Measurements from ENCODE around the gene IDI2.
A peak's percentile ranks its signal among the peaks of the same experiment; 100 is the strongest.

Gene IDI2

DNA sequence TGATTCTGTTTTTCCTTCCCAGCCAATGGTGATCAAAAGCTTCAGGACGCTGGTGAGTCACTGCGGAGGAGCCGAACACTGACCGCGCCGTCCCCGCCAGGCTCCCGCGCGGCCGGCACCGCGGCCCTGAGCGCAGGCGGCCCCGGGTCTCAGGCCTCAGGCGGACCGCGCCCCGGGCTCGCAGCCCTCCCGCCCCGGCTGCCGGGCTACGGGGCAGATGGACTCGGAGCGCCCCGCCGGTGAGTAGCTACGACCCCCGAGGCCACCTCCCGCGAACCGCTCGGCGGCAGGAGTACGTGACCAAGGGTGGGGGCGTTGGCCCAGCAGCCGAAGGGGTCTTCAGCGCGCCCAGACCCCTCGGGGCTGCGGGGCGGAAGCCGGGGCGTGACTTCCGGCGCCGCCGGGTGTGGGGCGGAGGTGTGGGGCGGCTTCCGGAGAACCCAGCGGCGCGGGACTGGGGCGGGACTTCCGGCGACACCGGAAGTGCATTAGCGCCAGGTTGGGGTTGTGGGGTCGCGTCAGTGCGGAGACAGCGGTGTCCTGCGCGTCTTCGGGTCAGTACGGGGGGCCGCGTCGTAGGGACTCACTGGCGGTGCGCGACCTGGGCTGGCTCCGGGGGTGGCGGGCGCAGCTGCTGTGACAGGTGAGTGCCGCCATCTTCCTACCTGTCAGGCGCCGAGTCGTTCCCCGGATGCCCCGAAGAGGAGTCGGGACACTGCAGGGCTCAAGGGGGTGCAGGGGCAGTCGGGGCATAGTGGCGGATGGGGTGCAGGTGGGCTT lies 30.9 kb upstream of the IDI2 start, which contains the start of gene WDR37:
WDR37 (plus strand) TSS at position 60 of the 780 bp plus-strand sequence. CDS start 15,771 bp downstream, outside the sequence.
- H2BK12ac ChIP-seq (ENCODE audit: low read length): no peak within 1 kb of the TSS
- no CpG with 5 or more reads among the region's 87 CpGs for WGBS (ENCODE audit: extremely low coverage, insufficient coverage, insufficient read length)
- peak within 1 kb of the TSS; percentile 97 for H3K18ac ChIP-seq (ENCODE audit: low read length)
- peak within 1 kb of the TSS; percentile 94 for H3K9ac ChIP-seq (ENCODE audit: low read length)
- H2BK5ac ChIP-seq (ENCODE audit: low read depth, low read length, poor library complexity): peak within 1 kb of the TSS; percentile 95
- peaks cover 2 to 10% of the 10 kb centered on the region in 2 experiments for H3K36me3 ChIP-seq (ENCODE audit: control insufficient read depth in 1 of 2, insufficient read depth in 2 of 2, low read length in 2 of 2)
- H4K91ac ChIP-seq (ENCODE audit: low read depth, low read length): peak within 1 kb of the TSS; percentile 93
- H2AK5ac ChIP-seq (ENCODE audit: low read length): peak within 1 kb of the TSS; percentile 66
- no peak within 1 kb of the TSS for H3K23ac ChIP-seq (ENCODE audit: low read length)
- peak within 1 kb of the TSS; percentile 82 for H3K4ac ChIP-seq (ENCODE audit: low read depth, low read length)
- H3K4me3 ChIP-seq (ENCODE audit: low read depth, low read length): peak within 1 kb of the TSS; percentile 100
- H3K14ac ChIP-seq (ENCODE audit: low read length): peak within 1 kb of the TSS; percentile 96
- H3K79me2 ChIP-seq (ENCODE audit: control insufficient read depth, insufficient read depth, low read length, poor library complexity): peaks cover 15% of the 10 kb centered on the region
- H4K8ac ChIP-seq (ENCODE audit: low read depth, low read length): peak within 1 kb of the TSS; percentile 92
- peaks cover 13% of the 10 kb centered on the region for H3K79me1 ChIP-seq (ENCODE audit: low read length)
- peak within 1 kb of the TSS; percentile 79 for H2BK120ac ChIP-seq (ENCODE audit: insufficient read depth, low read length, poor library complexity)
- H2AFZ ChIP-seq (ENCODE audit: insufficient read depth, low read length, poor library complexity): peak within 1 kb of the TSS; percentile 88
- peak; percentile 86 to 88 for DNase-seq
- peaks cover 3% of the 10 kb centered on the region in 2 experiments for H3K4me1 ChIP-seq (ENCODE audit: control insufficient read depth in 1 of 2, insufficient read depth in 2 of 2, low read length in 2 of 2)
- H3K9me3 ChIP-seq (ENCODE audit: insufficient read depth, low read depth, low read length): peaks cover 2% of the 10 kb centered on the region
- no peaks in the 10 kb centered on the region for H3K27me3 ChIP-seq (ENCODE audit: insufficient read depth, low read length)
- H3K4me2 ChIP-seq (ENCODE audit: low read length): peak within 1 kb of the TSS; percentile 82
- peak within 1 kb of the TSS; percentile 82 for H4K12ac ChIP-seq (ENCODE audit: low read depth, low read length)
- H3K27ac ChIP-seq (ENCODE audit: low read depth, low read length): peak within 1 kb of the TSS; percentile 86

DNA sequence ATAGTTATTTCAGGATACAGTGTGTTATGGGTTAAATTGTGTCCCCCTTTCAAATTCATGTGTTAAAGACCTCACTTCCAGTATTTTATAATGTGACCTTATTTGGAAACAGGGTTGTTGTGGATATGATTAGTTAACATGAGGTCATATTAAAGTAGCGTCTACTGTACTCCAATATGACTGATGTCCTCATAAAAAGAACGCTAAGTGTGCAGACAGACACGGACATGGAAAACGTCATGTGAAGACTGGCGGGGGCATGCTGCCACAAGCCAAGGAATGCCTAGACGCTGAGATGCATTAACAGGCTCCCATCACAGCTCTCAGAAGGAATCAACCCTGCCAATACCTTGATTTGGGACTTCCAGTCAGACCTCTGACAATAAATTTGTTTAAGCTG lies 29.0 kb upstream of the IDI2 start:
- Histone ChIP-seq H3K23ac (ENCODE audit: low read length) (no peak overlapping the region), H2AFZ (ENCODE audit: insufficient read depth, low read length, poor library complexity) (no peak overlapping the region), H3K27me3 (ENCODE audit: insufficient read depth, low read length) (no peaks in the 10 kb centered on the region), H3K79me2 (ENCODE audit: control insufficient read depth, insufficient read depth, low read length, poor library complexity) (peaks cover 17% of the 10 kb centered on the region), H4K91ac (ENCODE audit: low read depth, low read length) (no peak overlapping the region), H3K14ac (ENCODE audit: low read length) (no peak overlapping the region), H4K8ac (ENCODE audit: low read depth, low read length) (no peak overlapping the region), H3K18ac (ENCODE audit: low read length) (no peak overlapping the region), H2BK12ac (ENCODE audit: low read length) (no peak overlapping the region), H3K9me3 (ENCODE audit: insufficient read depth, low read depth, low read length) (peaks cover 2% of the 10 kb centered on the region), H2BK5ac (ENCODE audit: low read depth, low read length, poor library complexity) (no peak overlapping the region), H3K4ac (ENCODE audit: low read depth, low read length) (peak overlapping the region; percentile 33), H2AK5ac (ENCODE audit: low read length) (no peak overlapping the region), H3K36me3 (ENCODE audit: control insufficient read depth in 1 of 2, insufficient read depth in 2 of 2, low read length in 2 of 2) (peaks cover 2 to 10% of the 10 kb centered on the region in 2 experiments), H2BK120ac (ENCODE audit: insufficient read depth, low read length, poor library complexity) (no peak overlapping the region), H3K9ac (ENCODE audit: low read length) (no peak overlapping the region), H3K4me2 (ENCODE audit: low read length) (no peak overlapping the region), H3K79me1 (ENCODE audit: low read length) (peaks cover 16% of the 10 kb centered on the region), H3K4me3 (ENCODE audit: low read depth, low read length) (no peak overlapping the region), H3K4me1 (ENCODE audit: control insufficient read depth in 1 of 2, insufficient read depth in 2 of 2, low read length in 2 of 2) (peaks cover 5 to 6% of the 10 kb centered on the region in 2 experiments), H4K12ac (ENCODE audit: low read depth, low read length) (no peak overlapping the region), H3K27ac (ENCODE audit: low read depth, low read length) (no peak overlapping the region)
- WGBS (ENCODE audit: extremely low coverage, insufficient coverage, insufficient read length): no CpG with 5 or more reads among the region's 6 CpGs
- no peak for DNase-seq

DNA sequence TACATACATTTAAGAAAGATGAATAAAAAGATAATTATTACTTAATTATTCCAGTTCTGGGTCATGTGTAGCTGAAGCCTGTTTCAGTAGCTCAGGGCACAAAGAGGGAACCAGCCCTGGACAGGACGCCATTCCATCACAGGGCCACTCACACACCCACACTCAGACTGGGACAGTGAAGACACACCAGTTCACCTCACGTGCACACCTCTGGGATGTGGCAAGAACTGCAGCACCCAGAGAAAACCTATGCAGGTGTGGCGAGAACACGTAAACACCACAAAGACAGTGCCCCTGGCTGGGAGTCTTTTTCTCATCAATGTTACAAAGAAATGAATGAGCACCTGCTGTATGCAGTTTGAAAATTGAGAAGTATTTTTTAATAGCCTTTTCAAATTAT lies 24.9 kb upstream of the IDI2 start:
- H4K12ac ChIP-seq (ENCODE audit: low read depth, low read length): no peak overlapping the region
- H3K27ac ChIP-seq (ENCODE audit: low read depth, low read length): no peak overlapping the region
- H3K36me3 ChIP-seq (ENCODE audit: control insufficient read depth in 1 of 2, insufficient read depth in 2 of 2, low read length in 2 of 2): peaks cover 4 to 10% of the 10 kb centered on the region in 2 experiments
- H2BK12ac ChIP-seq (ENCODE audit: low read length): no peak overlapping the region
- H3K27me3 ChIP-seq (ENCODE audit: insufficient read depth, low read length): no peaks in the 10 kb centered on the region
- H2BK5ac ChIP-seq (ENCODE audit: low read depth, low read length, poor library complexity): no peak overlapping the region
- no peak overlapping the region for H2BK120ac ChIP-seq (ENCODE audit: insufficient read depth, low read length, poor library complexity)
- H3K18ac ChIP-seq (ENCODE audit: low read length): no peak overlapping the region
- peaks cover 17% of the 10 kb centered on the region for H3K79me1 ChIP-seq (ENCODE audit: low read length)
- H4K8ac ChIP-seq (ENCODE audit: low read depth, low read length): no peak overlapping the region
- peak overlapping the region; percentile 54 for H3K23ac ChIP-seq (ENCODE audit: low read length)
- H2AK5ac ChIP-seq (ENCODE audit: low read length): no peak overlapping the region
- peak overlapping the region; percentile 71 for H3K4me2 ChIP-seq (ENCODE audit: low read length)
- H3K4ac ChIP-seq (ENCODE audit: low read depth, low read length): peak overlapping the region; percentile 11
- no peak overlapping the region for H4K91ac ChIP-seq (ENCODE audit: low read depth, low read length)
- peak overlapping the region; percentile 50 for H3K9ac ChIP-seq (ENCODE audit: low read length)
- H3K79me2 ChIP-seq (ENCODE audit: control insufficient read depth, insufficient read depth, low read length, poor library complexity): peaks cover 19% of the 10 kb centered on the region
- peaks cover 7 to 15% of the 10 kb centered on the region in 2 experiments for H3K4me1 ChIP-seq (ENCODE audit: control insufficient read depth in 1 of 2, insufficient read depth in 2 of 2, low read length in 2 of 2)
- DNase-seq: peak; percentile 32 to 51
- no peak overlapping the region for H3K14ac ChIP-seq (ENCODE audit: low read length)
- peak overlapping the region; percentile 63 for H3K4me3 ChIP-seq (ENCODE audit: low read depth, low read length)
- no CpG with 5 or more reads among the region's 4 CpGs for WGBS (ENCODE audit: extremely low coverage, insufficient coverage, insufficient read length)
- no peaks in the 10 kb centered on the region for H3K9me3 ChIP-seq (ENCODE audit: insufficient read depth, low read depth, low read length)
- no peak overlapping the region for H2AFZ ChIP-seq (ENCODE audit: insufficient read depth, low read length, poor library complexity)

DNA sequence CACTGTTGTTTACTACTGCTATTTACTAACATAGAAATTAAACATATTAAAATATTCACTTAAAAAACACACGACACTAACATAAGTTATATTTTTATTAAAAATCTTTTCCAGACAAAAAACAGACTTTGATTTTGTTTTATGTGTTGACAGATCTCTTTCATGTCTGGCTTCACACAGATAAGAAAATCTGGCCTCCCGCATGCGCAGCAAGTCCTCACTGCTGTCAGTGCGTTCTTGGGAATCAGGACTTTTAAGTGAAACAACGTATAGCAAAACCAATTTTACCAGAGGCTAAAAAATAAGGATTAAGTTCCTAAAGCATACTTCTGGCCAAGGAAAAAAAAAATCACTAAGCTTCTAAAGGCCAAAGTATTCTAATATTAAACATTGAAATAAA lies 24.5 kb upstream of the IDI2 start:
- WGBS (ENCODE audit: extremely low coverage, insufficient coverage, insufficient read length): no CpG with 5 or more reads among the region's 5 CpGs

More for the DNA sequence above, 24.5 kb upstream of the IDI2 start:
- Histone ChIP-seq H2BK5ac (ENCODE audit: low read depth, low read length, poor library complexity) (no peak overlapping the region), H2BK12ac (ENCODE audit: low read length) (no peak overlapping the region), H4K91ac (ENCODE audit: low read depth, low read length) (no peak overlapping the region), H4K12ac (ENCODE audit: low read depth, low read length) (no peak overlapping the region), H3K27me3 (ENCODE audit: insufficient read depth, low read length) (no peaks in the 10 kb centered on the region), H3K23ac (ENCODE audit: low read length) (no peak overlapping the region), H3K4me3 (ENCODE audit: low read depth, low read length) (no peak overlapping the region), H3K36me3 (ENCODE audit: control insufficient read depth in 1 of 2, insufficient read depth in 2 of 2, low read length in 2 of 2) (peaks cover 6 to 13% of the 10 kb centered on the region in 2 experiments), H3K4me1 (ENCODE audit: control insufficient read depth in 1 of 2, insufficient read depth in 2 of 2, low read length in 2 of 2) (peaks cover 7 to 17% of the 10 kb centered on the region in 2 experiments), H4K8ac (ENCODE audit: low read depth, low read length) (no peak overlapping the region), H3K79me2 (ENCODE audit: control insufficient read depth, insufficient read depth, low read length, poor library complexity) (peaks cover 21% of the 10 kb centered on the region), H2BK120ac (ENCODE audit: insufficient read depth, low read length, poor library complexity) (no peak overlapping the region), H3K4me2 (ENCODE audit: low read length) (peak overlapping the region; percentile 68), H2AK5ac (ENCODE audit: low read length) (no peak overlapping the region), H3K27ac (ENCODE audit: low read depth, low read length) (peak overlapping the region; percentile 99), H3K79me1 (ENCODE audit: low read length) (peaks cover 17% of the 10 kb centered on the region), H2AFZ (ENCODE audit: insufficient read depth, low read length, poor library complexity) (no peak overlapping the region), H3K4ac (ENCODE audit: low read depth, low read length) (no peak overlapping the region), H3K18ac (ENCODE audit: low read length) (no peak overlapping the region), H3K14ac (ENCODE audit: low read length) (no peak overlapping the region), H3K9ac (ENCODE audit: low read length) (no peak overlapping the region), H3K9me3 (ENCODE audit: insufficient read depth, low read depth, low read length) (no peaks in the 10 kb centered on the region)
- DNase-seq: peak; percentile 45 to 66

Data from trophoblast cell (in vitro differentiated cells and primary cell).